Vagina (tissue), 2 donors: ENCODE data around the gene TBL1XR1. TPM values are rescaled to one million over a fixed set of nuclear protein-coding genes. Genes with fewer than 3 reads are reported as not detected.
"Not testable (repeated sequence)": the region's sequence is repeated elsewhere in the genome, so short reads cannot be mapped to it uniquely, and the experiment has no call there.

ENCODE experiments used
- DNase-seq, 2 donors: peaks; one replicate each; pipeline ENCODE4 v3.0.0-alpha.2; 2017; ENCODE audit errors: extremely low spot score in 2 of 2
- H3K27ac ChIP-seq: fragments of 200-600 bp; sonication (generic); one replicate; pipeline ENCODE4 v1.5.1; 2019
- H3K27me3 ChIP-seq: fragments of 200-600 bp; sonication (generic); one replicate; pipeline ENCODE4 v1.5.1; 2019
- H3K36me3 ChIP-seq, 2 donors: fragments of 200-600 bp; sonication (generic); one replicate each; pipeline ENCODE4 v1.5.1; 2017 to 2019
- H3K4me1 ChIP-seq: fragments of 200-600 bp; sonication (generic); one replicate; pipeline ENCODE4 v1.5.1; 2019
- H3K4me3 ChIP-seq, 2 donors: fragments of 200-600 bp; sonication (generic); 1 replicate in 1 of 2; 2 replicates in 1 of 2; pipeline ENCODE4 v1.5.1; 2016 to 2019
- H3K9me3 ChIP-seq: fragments of 200-600 bp; sonication (generic); one replicate; pipeline ENCODE4 v1.5.1; 2019
- POLR2A ChIP-seq, 2 donors: fragments of 450-650 bp; IDR thresholded peaks; one replicate each; pipeline ENCODE4 v1.6.1; 2017; ENCODE audit warnings: antibody characterized with exemption in 2 of 2, mild to moderate bottlenecking in 2 of 2, moderate library complexity in 2 of 2
- POLR2AphosphoS5 ChIP-seq, 2 donors: sonication (generic); formaldehyde crosslinking; IDR thresholded peaks; one replicate each; pipeline ENCODE4 v1.9.0; 2017; ENCODE audit warnings: antibody characterized with exemption in 2 of 2, mild to moderate bottlenecking in 2 of 2, low read depth in 1 of 2; ENCODE audit not compliant: insufficient read depth in 1 of 2
- intact Hi-C: fragments of 100-400 bp; cut with DNase I; formaldehyde crosslinking; loops from one replicate; pipeline ENCODE4 v1.15.1; 2023
- total RNA-seq: library from RNA; depleted of rRNA; stranded (reverse); fragments of >200 nt; gene quantifications from one replicate; pipeline ENCODE4 v1.2.3, GENCODE V29; 2016
- TF ChIP-seq, protein P1 (sequence below), 3 experiments: fragments of 450-650 bp in 2 of 3; fragments of 200-600 bp in 1 of 3; sonication (generic) in 1 of 3; IDR thresholded peaks; one replicate each; pipeline ENCODE4 v1.5.1; 2017 to 2019; ENCODE audit warnings: antibody characterized with exemption in 3 of 3, mild to moderate bottlenecking in 2 of 3, moderate library complexity in 2 of 3

The TBL1XR1 gene
- total RNA-seq, 1 donor from 2014 or later: 80.5 TPM

DNA sequence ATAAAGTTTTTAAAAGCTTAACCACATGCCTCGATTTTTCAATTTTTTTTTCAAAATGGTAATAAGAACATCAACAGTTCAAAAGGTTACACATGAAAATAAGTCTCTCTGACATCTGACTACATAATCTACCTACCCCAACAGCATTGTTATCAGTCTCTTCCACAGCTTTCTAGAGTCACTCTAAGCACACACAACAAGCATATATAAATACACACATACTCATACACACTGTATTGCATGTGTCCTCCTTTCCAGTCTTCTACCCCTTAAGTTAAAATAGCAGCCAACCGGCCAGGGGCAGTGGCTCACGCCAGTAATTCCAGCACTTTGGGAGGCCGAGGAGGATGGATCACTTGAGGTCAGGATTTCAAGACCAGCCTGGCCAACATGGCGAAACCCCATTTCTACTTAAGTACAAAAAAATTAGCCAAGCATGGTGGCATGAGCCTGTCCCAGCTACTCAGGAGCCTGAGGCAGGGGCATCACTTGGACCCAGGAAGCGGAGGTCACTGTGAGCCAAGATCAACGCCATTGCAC lies 12.2 kb downstream of the TBL1XR1 start:
- DNase-seq: peak in 1 of 2 donors; percentile 52
- intact Hi-C loops: no loop called here
- H3K4me3 ChIP-seq: no peak overlapping the region
- no peak overlapping the region for H3K27ac ChIP-seq
- H3K4me1 ChIP-seq: peaks cover 58% of the 10 kb centered on the region
- no peaks in the 10 kb centered on the region for H3K9me3 ChIP-seq
- no peaks in the 10 kb centered on the region for H3K27me3 ChIP-seq
- H3K36me3 ChIP-seq: no peaks in the 10 kb centered on the region
- TF ChIP-seq, protein P1, sequence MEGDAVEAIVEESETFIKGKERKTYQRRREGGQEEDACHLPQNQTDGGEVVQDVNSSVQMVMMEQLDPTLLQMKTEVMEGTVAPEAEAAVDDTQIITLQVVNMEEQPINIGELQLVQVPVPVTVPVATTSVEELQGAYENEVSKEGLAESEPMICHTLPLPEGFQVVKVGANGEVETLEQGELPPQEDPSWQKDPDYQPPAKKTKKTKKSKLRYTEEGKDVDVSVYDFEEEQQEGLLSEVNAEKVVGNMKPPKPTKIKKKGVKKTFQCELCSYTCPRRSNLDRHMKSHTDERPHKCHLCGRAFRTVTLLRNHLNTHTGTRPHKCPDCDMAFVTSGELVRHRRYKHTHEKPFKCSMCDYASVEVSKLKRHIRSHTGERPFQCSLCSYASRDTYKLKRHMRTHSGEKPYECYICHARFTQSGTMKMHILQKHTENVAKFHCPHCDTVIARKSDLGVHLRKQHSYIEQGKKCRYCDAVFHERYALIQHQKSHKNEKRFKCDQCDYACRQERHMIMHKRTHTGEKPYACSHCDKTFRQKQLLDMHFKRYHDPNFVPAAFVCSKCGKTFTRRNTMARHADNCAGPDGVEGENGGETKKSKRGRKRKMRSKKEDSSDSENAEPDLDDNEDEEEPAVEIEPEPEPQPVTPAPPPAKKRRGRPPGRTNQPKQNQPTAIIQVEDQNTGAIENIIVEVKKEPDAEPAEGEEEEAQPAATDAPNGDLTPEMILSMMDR (IDR thresholded peaks at IDR 0.05): no peak
- TF ChIP-seq POLR2AphosphoS5 (IDR thresholded peaks at IDR 0.05; ENCODE audit: insufficient read depth in 1 of 2, low read depth in 1 of 2): no peak
- no peak for TF ChIP-seq POLR2A (IDR thresholded peaks at IDR 0.05)

DNA sequence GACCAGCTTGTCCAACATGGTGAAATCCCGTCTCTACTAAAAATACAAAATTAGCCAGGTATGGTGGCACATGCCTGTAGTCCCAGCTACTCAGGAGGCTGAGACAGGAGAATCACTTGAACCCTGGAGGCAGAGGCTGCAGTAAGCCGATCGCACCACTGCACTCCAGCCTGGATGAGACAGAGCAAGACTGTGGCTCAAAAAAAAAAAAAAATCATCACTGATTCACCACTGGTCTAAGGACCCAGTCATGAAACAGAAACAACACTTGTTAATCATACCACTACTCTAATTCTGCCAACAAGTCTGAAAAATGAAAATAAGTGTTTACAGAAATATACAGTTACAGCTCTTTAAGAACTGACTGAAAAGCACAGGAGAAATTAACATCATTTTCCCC lies 12.7 kb downstream of the TBL1XR1 start:
- H3K27me3 ChIP-seq, intact Hi-C loops, H3K4me3 ChIP-seq, H3K27ac ChIP-seq, H3K36me3 ChIP-seq, H3K9me3 ChIP-seq: not testable (repeated sequence)
- H3K4me1 ChIP-seq: peaks cover 62% of the 10 kb centered on the region
- peak in 1 of 2 donors; percentile 5 for DNase-seq

DNA sequence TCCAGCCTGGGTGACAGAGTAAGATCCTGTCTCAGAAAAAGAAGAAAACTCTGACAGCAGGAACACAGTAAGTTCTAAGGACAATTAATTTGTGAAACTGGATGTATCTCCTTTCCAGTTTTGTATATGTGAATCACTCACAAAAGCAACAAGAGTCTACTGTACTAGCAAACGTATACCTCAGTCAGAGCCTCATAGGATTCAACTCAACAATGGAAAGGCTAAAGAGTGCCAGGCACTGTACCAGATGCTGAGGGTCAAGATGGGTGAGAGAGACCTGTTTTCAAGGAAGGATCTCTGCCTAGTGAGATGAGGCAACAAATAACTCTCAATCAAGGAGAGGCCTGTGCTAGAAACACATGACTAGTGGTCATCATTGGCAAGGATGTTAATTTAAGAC lies 14.9 kb downstream of the TBL1XR1 start:
- H3K36me3 ChIP-seq: no peaks in the 10 kb centered on the region
- H3K4me3 ChIP-seq: no peak overlapping the region
- no peak overlapping the region for H3K27ac ChIP-seq
- no peak for DNase-seq
- H3K9me3 ChIP-seq: no peaks in the 10 kb centered on the region
- H3K4me1 ChIP-seq: peaks cover 81% of the 10 kb centered on the region
- intact Hi-C loops: no loop called here
- H3K27me3 ChIP-seq: no peaks in the 10 kb centered on the region
- TF ChIP-seq, protein P1 (IDR thresholded peaks at IDR 0.05): no peak
- TF ChIP-seq POLR2A (IDR thresholded peaks at IDR 0.05) (no peak), POLR2AphosphoS5 (IDR thresholded peaks at IDR 0.05; ENCODE audit: insufficient read depth in 1 of 2, low read depth in 1 of 2) (no peak)

DNA sequence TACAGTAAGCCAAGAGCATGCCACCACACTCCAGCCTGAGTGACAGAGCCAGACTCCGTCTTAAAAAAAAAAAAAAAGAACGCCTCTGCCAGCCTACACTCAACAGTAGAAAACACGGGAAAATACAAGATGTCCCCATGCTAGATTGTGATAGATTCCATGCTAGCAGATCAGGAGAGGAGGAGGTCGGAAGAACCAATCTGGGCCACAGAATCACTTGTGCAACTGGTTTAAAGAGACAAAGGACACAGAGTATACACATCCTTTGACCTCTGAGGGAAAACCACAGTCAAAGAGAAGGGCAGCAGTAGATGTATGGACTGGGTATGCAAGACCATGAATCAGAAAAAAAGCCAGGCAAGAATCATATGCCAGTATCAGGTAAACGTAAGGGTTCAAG lies 15.9 kb downstream of the TBL1XR1 start:
- Histone ChIP-seq H3K9me3 (no peaks in the 10 kb centered on the region), H3K4me3 (no peak overlapping the region), H3K36me3 (no peaks in the 10 kb centered on the region), H3K4me1 (peaks cover 77% of the 10 kb centered on the region), H3K27ac (no peak overlapping the region), H3K27me3 (no peaks in the 10 kb centered on the region)
- no peak for TF ChIP-seq POLR2AphosphoS5 (IDR thresholded peaks at IDR 0.05; ENCODE audit: insufficient read depth in 1 of 2, low read depth in 1 of 2)
- TF ChIP-seq, protein P1 (IDR thresholded peaks at IDR 0.05): no peak
- no peak for TF ChIP-seq POLR2A (IDR thresholded peaks at IDR 0.05)
- DNase-seq: no peak
- intact Hi-C loops: no loop called here

DNA sequence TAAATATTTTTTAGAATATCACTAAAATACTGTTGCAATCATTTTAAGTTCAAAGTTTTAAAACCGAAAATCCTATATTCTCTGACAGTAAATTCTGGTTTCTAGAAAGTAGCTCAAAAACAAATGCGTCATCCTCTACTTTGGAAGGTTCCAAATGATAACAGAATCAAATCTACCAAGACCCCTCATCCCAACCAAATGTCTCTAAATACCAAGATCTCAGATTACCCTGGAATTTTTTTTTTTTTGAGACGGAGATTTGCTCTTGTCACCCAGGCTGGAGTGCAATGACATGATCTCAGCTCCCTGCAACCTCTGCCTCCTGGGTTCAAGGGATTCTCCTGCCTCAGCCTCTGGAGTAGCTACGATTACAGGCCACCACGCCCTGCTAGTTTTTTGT lies 16.8 kb downstream of the TBL1XR1 start:
- no peak for DNase-seq
- intact Hi-C loops: no loop called here
- TF ChIP-seq POLR2AphosphoS5 (IDR thresholded peaks at IDR 0.05; ENCODE audit: insufficient read depth in 1 of 2, low read depth in 1 of 2) (no peak), POLR2A (IDR thresholded peaks at IDR 0.05) (no peak)
- Histone ChIP-seq H3K9me3 (no peaks in the 10 kb centered on the region), H3K27ac (no peak overlapping the region), H3K36me3 (no peaks in the 10 kb centered on the region), H3K27me3 (no peaks in the 10 kb centered on the region), H3K4me3 (no peak overlapping the region), H3K4me1 (peaks cover 71% of the 10 kb centered on the region)

DNA sequence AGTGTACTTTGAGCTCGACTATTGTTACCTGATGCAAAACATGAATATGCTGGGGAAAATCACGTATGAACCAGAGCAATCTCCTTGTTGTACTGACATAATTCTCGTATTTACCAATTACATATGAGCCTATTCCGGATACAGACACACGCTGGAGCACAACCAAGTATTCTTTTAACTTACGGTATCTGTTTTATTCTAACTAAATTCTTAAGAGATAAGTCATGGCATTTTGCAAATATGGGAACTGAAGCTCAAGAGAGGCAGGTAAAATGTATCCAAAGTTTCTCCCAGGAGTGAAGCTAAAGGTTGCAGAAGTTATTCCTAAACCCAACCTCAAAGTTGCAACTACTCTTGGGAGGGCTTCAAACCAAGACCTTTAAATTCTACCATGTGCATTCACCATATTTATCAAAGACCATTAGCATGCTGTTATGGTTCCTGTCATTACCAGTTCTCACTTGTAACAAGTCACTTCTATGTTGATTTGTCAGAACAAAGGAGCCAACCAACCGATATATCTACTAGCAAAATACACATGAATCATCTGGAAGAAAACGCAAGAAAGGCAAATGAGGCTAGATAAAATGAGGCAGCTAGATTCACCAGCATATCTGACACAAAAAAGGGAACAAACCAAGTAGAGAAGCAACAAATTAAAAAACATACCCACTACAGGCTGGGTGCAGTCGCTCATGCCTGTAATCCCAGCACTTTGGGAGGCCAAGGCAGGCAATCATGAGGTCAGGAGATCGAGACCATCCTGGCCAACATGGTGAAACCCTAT lies 17.8 kb downstream of the TBL1XR1 start:
- intact Hi-C loops: no loop called here
- H3K36me3 ChIP-seq: no peaks in the 10 kb centered on the region
- H3K4me3 ChIP-seq: no peak overlapping the region
- TF ChIP-seq POLR2A (IDR thresholded peaks at IDR 0.05) (no peak), POLR2AphosphoS5 (IDR thresholded peaks at IDR 0.05; ENCODE audit: insufficient read depth in 1 of 2, low read depth in 1 of 2) (no peak)
- TF ChIP-seq, protein P1 (IDR thresholded peaks at IDR 0.05): no peak
- H3K27ac ChIP-seq: no peak overlapping the region
- H3K9me3 ChIP-seq: no peaks in the 10 kb centered on the region
- peaks cover 71% of the 10 kb centered on the region for H3K4me1 ChIP-seq
- no peaks in the 10 kb centered on the region for H3K27me3 ChIP-seq
- no peak for DNase-seq
